Sigmoid colon (tissue), 7 donors: ENCODE data around the gene IQCM. TPM values are rescaled to one million over a fixed set of nuclear protein-coding genes. Genes with fewer than 3 reads are reported as not detected.

Experiments used
- DNase-seq: peaks from one replicate; pipeline ENCODE4 v3.0.0-alpha.2; 2019
- H3K27ac ChIP-seq, 4 donors: fragments of 200-600 bp; sonication (generic); one replicate each; pipeline ENCODE4 v1.5.1; 2016 to 2019; ENCODE audit warnings: mild to moderate bottlenecking in 1 of 4
- H3K27me3 ChIP-seq, 3 donors: fragments of 200-600 bp; sonication (generic); one replicate each; pipeline ENCODE4 v1.5.1; 2019; ENCODE audit warnings: mild to moderate bottlenecking in 1 of 3
- H3K36me3 ChIP-seq, 4 donors: fragments of 200-600 bp; sonication (generic); one replicate each; pipeline ENCODE4 v1.5.1; 2016 to 2019
- H3K4me1 ChIP-seq, 4 donors: fragments of 200-600 bp; sonication (generic); one replicate each; pipeline ENCODE4 v1.5.1; 2017 to 2019
- H3K4me3 ChIP-seq, 4 donors: fragments of 200-600 bp; sonication (generic); one replicate each; pipeline ENCODE4 v1.5.1; 2017 to 2019; ENCODE audit warnings: mild to moderate bottlenecking in 2 of 4, moderate library complexity in 1 of 4
- H3K9me3 ChIP-seq, 4 donors: fragments of 200-600 bp in 3 of 4; sonication (generic) in 3 of 4; one replicate each; pipeline versions ENCODE4 v1.5.1 to v1.6.1; 2013 to 2019
- CTCF ChIP-seq, 4 experiments: fragments of 450-650 bp in 3 of 4; fragments of 200-600 bp in 1 of 4; IDR thresholded peaks; one replicate each; pipeline ENCODE4 v1.5.1; 2016 to 2019; ENCODE audit warnings: antibody characterized with exemption in 4 of 4, mild to moderate bottlenecking in 3 of 4, moderate library complexity in 2 of 4
- EP300 ChIP-seq, 4 donors: sonication (generic); formaldehyde crosslinking; IDR thresholded peaks; one replicate each; pipeline ENCODE4 v1.6.1; 2017; ENCODE audit warnings: antibody characterized with exemption in 4 of 4
- POLR2A ChIP-seq, 2 donors: fragments of 450-650 bp; IDR thresholded peaks; one replicate each; pipeline ENCODE4 v1.6.1; 2016; ENCODE audit warnings: antibody characterized with exemption in 2 of 2, mild to moderate bottlenecking in 2 of 2, moderate library complexity in 2 of 2
- POLR2AphosphoS5 ChIP-seq, 4 donors: sonication (generic); formaldehyde crosslinking; IDR thresholded peaks; one replicate each; pipeline ENCODE4 v1.6.1; 2017; ENCODE audit warnings: antibody characterized with exemption in 4 of 4
- WGBS, 2 donors: extraction: QIAGEN DNeasy Blood & Tissue Kit; methylation state at CpG; one replicate each; pipeline ENCODE4 v1.1.7; 2013; 5-methylcytosine and 5-hydroxymethylcytosine counted together
- intact Hi-C: fragments of 100-400 bp; cut with DNase I; formaldehyde crosslinking; loops from one replicate; pipeline ENCODE4 v1.15.1; 2023
- polyA plus RNA-seq, 3 donors: library from polyadenylated mRNA; stranded (reverse); fragments of 200-250 nt; gene quantifications; one replicate each; pipeline ENCODE4 v1.2.3, GENCODE V29; 2013
- total RNA-seq, 4 donors: library from RNA; depleted of rRNA; stranded (reverse); fragments of >200 nt; gene quantifications; one replicate each; pipeline ENCODE4 v1.1.0, GENCODE V29; 2016
- donor health status: healthy with polysubstance abuse.
- donor health status: Bipolar disorder and iron deficiency.
- donor health status: healthy.

Gene IQCM
- total and polyA plus RNA-seq, 7 donors = 0.41 to 1.2 TPM; not detected in 5

GRCh38 chr4:149825336-149825735 lies 9.7 kb upstream of the IQCM start:
- Histone ChIP-seq H3K36me3 (no peaks in the 10 kb centered on the region), H3K9me3 (no peaks in the 10 kb centered on the region), H3K27me3 (no peaks in the 10 kb centered on the region), H3K4me3 (no peak overlapping the region), H3K4me1 (no peaks in the 10 kb centered on the region), H3K27ac (no peak overlapping the region)
- TF ChIP-seq POLR2A (IDR thresholded peaks at IDR 0.05) (no peak), CTCF (IDR thresholded peaks at IDR 0.05) (no peak), POLR2AphosphoS5 (IDR thresholded peaks at IDR 0.05) (no peak), EP300 (IDR thresholded peaks at IDR 0.05) (no peak)
- DNase-seq = no peak
- intact Hi-C loops = no loop called here
- WGBS, 2 donors = 91 to 93% methylated on average over 2 of the region's 2 CpGs

GRCh38 chr4:149823769-149824221 lies 8.2 kb upstream of the IQCM start:
- WGBS, 2 donors = 83 to 86% methylated on average over 4 of the region's 4 CpGs
- no peak overlapping the region for H3K4me3 ChIP-seq
- intact Hi-C loops = no loop called here

GRCh38 chr4:149801416-149801815 lies 14.2 kb downstream of the IQCM start:
- Histone ChIP-seq H3K4me1 (no peaks in the 10 kb centered on the region), H3K27me3 (no peaks in the 10 kb centered on the region), H3K4me3 (no peak overlapping the region), H3K36me3 (no peaks in the 10 kb centered on the region), H3K9me3 (peaks cover 0 to 3% (median 0%) of the 10 kb centered on the region in 4 donors), H3K27ac (no peak overlapping the region)
- TF ChIP-seq CTCF (IDR thresholded peaks at IDR 0.05) (no peak), EP300 (IDR thresholded peaks at IDR 0.05) (no peak), POLR2A (IDR thresholded peaks at IDR 0.05) (no peak), POLR2AphosphoS5 (IDR thresholded peaks at IDR 0.05) (no peak)
- DNase-seq = no peak
- intact Hi-C loops = no loop called here
- 54 to 74% methylated on average over 2 of the region's 2 CpGs for WGBS, 2 donors

More at GRCh38 chr4:149823769-149824221, 8.2 kb upstream of the IQCM start:
- TF ChIP-seq CTCF (IDR thresholded peaks at IDR 0.05) (no peak), POLR2A (IDR thresholded peaks at IDR 0.05) (no peak), EP300 (IDR thresholded peaks at IDR 0.05) (no peak), POLR2AphosphoS5 (IDR thresholded peaks at IDR 0.05) (no peak)
- Histone ChIP-seq H3K27me3 (no peaks in the 10 kb centered on the region), H3K27ac (no peak overlapping the region), H3K36me3 (no peaks in the 10 kb centered on the region), H3K9me3 (no peaks in the 10 kb centered on the region), H3K4me1 (no peaks in the 10 kb centered on the region)
- DNase-seq = no peak

- Histone ChIP-seq H3K27ac (no peak overlapping the region), H3K27me3 (no peaks in the 10 kb centered on the region), H3K36me3 (no peaks in the 10 kb centered on the region), H3K4me1 (no peaks in the 10 kb centered on the region), H3K4me3 (no peak overlapping the region), H3K9me3 (peaks cover 0 to 3% (median 0%) of the 10 kb centered on the region in 4 donors)
- TF ChIP-seq EP300 (IDR thresholded peaks at IDR 0.05) = no peak
- no peak for TF ChIP-seq POLR2AphosphoS5 (IDR thresholded peaks at IDR 0.05)
- TF ChIP-seq CTCF (IDR thresholded peaks at IDR 0.05) = no peak
- no peak for TF ChIP-seq POLR2A (IDR thresholded peaks at IDR 0.05)
- no peak for DNase-seq
- WGBS, 2 donors = 94% methylated on average over 1 of the region's 1 CpG
- intact Hi-C loops = no loop called here
Measured at GRCh38 chr4:149799546-149799945, 16.1 kb downstream of the IQCM start.

GRCh38 chr4:149796381-149796780 lies 19.3 kb downstream of the IQCM start:
- intact Hi-C loops = no loop called here
- Histone ChIP-seq H3K4me3 (no peak overlapping the region), H3K9me3 (no peaks in the 10 kb centered on the region), H3K27me3 (no peaks in the 10 kb centered on the region), H3K36me3 (no peaks in the 10 kb centered on the region), H3K27ac (no peak overlapping the region), H3K4me1 (no peaks in the 10 kb centered on the region)
- TF ChIP-seq CTCF (IDR thresholded peaks at IDR 0.05) (no peak), POLR2A (IDR thresholded peaks at IDR 0.05) (no peak), POLR2AphosphoS5 (IDR thresholded peaks at IDR 0.05) (no peak), EP300 (IDR thresholded peaks at IDR 0.05) (no peak)
- no peak for DNase-seq
